ENCODE data around the gene NEGR1. TPM values are rescaled to one million over a fixed set of nuclear protein-coding genes. Genes with fewer than 3 reads are reported as not detected.

The NEGR1 gene
- total RNA-seq, 4 donors from 2014 or later = 1.6 to 4.7 (median 2.3) TPM

GRCh38 chr1:72283307-72284083 lies 1.2 kb upstream of the NEGR1 start:
- peak overlapping the region; percentile 61 to 90 (median 69) for H3K27ac ChIP-seq

GRCh38 chr1:72283022-72283306 lies 625 bp upstream of the NEGR1 start:
- H3K36me3 ChIP-seq = no peaks in the 10 kb centered on the region
- DNase-seq = no peak
- H3K4me1 ChIP-seq = no peaks in the 10 kb centered on the region
- no peaks in the 10 kb centered on the region for H3K27me3 ChIP-seq
- H3K27ac ChIP-seq = peak overlapping the region; percentile 61 to 90 (median 69)
- TF ChIP-seq POLR2A (IDR thresholded peaks at IDR 0.05) (no peak), CTCF (IDR thresholded peaks at IDR 0.05) (no peak)
- no peaks in the 10 kb centered on the region for H3K9me3 ChIP-seq
- peak overlapping the region; percentile 36 to 63 (median 50) for H3K4me3 ChIP-seq

More at GRCh38 chr1:72283307-72284083, 1.2 kb upstream of the NEGR1 start:
- Histone ChIP-seq H3K27me3 (no peaks in the 10 kb centered on the region), H3K4me3 (peak overlapping the region; percentile 36 to 63 (median 50)), H3K36me3 (no peaks in the 10 kb centered on the region), H3K4me1 (no peaks in the 10 kb centered on the region), H3K9me3 (no peaks in the 10 kb centered on the region)
- peak in 2 of 3 donors; percentile 54 to 57 for DNase-seq
- no peak for TF ChIP-seq CTCF (IDR thresholded peaks at IDR 0.05)
- no peak for TF ChIP-seq POLR2A (IDR thresholded peaks at IDR 0.05)

GRCh38 chr1:72281637-72282270 lies 585 bp downstream of the NEGR1 start:
- TF ChIP-seq POLR2A (IDR thresholded peaks at IDR 0.05) (no peak), CTCF (IDR thresholded peaks at IDR 0.05) (no peak)
- no peaks in the 10 kb centered on the region for H3K36me3 ChIP-seq
- DNase-seq = peak in 1 of 3 donors; percentile 41
- no peaks in the 10 kb centered on the region for H3K27me3 ChIP-seq
- H3K4me3 ChIP-seq = peak overlapping the region; percentile 32 to 63 (median 44)
- peak overlapping the region; percentile 3 to 90 (median 58) for H3K27ac ChIP-seq
- no peaks in the 10 kb centered on the region for H3K4me1 ChIP-seq
- H3K9me3 ChIP-seq = no peaks in the 10 kb centered on the region

- no peaks in the 10 kb centered on the region for H3K27me3 ChIP-seq
- H3K9me3 ChIP-seq = no peaks in the 10 kb centered on the region
- peak overlapping the region in 1 of 4 donors; percentile 63 for H3K4me3 ChIP-seq
- H3K36me3 ChIP-seq = no peaks in the 10 kb centered on the region
- DNase-seq = no peak
- no peaks in the 10 kb centered on the region for H3K4me1 ChIP-seq
- peak overlapping the region in 1 of 4 donors; percentile 90 for H3K27ac ChIP-seq
- TF ChIP-seq POLR2A (IDR thresholded peaks at IDR 0.05) = no peak
- TF ChIP-seq CTCF (IDR thresholded peaks at IDR 0.05) = no peak
These were observed 1.2 kb downstream of the NEGR1 start for GRCh38 chr1:72281144-72281543.

- H3K27ac ChIP-seq = peak overlapping the region in 1 of 4 donors; percentile 90
- TF ChIP-seq POLR2A (IDR thresholded peaks at IDR 0.05) = no peak
- no peak for TF ChIP-seq CTCF (IDR thresholded peaks at IDR 0.05)
- H3K4me1 ChIP-seq = no peaks in the 10 kb centered on the region
- H3K9me3 ChIP-seq = no peaks in the 10 kb centered on the region
- peak overlapping the region in 1 of 4 donors; percentile 63 for H3K4me3 ChIP-seq
- DNase-seq = no peak
- H3K27me3 ChIP-seq = no peaks in the 10 kb centered on the region
- H3K36me3 ChIP-seq = no peaks in the 10 kb centered on the region
These were observed 1.6 kb downstream of the NEGR1 start for GRCh38 chr1:72280711-72281110.

All from Peyer's patch (tissue), 4 donors.